DLD1 (cell line): ENCODE data around the gene C1QTNF3.
"Not testable (repeated sequence)": the region's sequence is repeated elsewhere in the genome, so short reads cannot be mapped to it uniquely, and the experiment has no call there.

Experiments used
- in situ Hi-C: cut with HindIII; loops from 2 replicates; pipeline ENCODE4 v1.10.0; 2017; ENCODE audit warnings: low sequenced_read_pairs

Gene C1QTNF3

DNA sequence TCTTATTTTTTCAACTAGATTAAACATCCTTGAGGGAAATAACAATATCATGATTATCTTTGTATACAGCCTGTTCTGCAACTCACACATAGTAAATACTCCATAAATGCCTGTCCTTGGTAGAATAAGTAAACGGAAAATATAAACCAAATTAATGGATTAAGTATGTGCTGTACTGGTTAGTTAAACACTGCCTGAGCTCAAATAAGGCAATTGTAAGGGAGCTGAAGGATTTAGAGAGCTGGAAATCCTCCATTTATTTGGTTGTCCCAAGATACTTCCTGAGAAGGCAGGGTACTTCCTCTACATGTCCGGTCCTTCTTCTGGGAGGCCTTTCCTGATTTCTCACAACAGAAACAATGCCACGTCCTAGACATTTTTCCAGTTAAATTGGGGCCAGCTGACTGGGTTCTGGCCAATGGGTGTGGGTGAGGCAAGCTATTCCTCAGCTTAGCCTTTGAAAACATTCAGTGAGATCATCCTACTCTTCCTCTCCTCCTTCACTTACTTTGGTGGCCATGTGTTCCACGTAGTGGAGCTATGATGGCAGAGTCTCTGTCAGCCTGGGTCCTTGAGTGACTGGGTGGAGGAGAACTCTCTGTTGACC lies 8.5 kb upstream of the C1QTNF3 start:
- in situ Hi-C loops = no loop called here

DNA sequence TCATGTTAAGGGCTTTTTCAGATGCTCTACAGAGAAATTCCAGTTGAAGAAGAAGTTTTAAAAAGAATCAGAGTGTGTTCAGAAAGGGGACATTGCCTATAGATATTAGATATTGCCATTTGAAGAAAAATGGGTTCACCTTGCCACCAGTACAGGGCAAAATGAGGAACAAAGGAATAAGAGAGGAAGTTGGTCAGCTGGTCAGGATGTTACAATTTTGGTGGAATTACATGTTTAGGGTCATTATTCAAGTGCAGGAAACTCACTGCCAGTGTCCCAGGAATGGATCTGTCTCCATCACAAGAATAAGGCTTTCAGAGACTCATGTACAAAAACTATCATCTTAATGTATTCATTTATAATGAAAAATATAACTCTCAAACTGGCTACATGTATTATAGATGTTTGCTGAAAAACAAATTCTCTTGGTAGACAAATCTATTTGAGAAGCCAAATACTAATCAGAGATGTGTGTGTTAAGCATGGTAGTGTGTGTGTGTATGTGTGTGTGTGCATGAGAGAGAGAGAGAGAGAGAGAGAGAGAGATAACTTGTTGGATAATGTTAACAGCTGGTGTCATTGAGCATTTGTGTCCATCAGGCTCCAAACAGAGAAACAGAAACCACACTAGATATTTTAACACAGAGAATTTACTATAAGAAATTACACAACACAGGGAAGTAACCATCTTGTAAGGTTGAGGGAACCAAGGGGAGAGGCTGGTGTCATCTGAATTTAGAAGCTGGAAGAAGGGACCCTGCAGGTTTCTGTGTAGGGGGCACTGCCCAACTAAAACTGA lies 5.0 kb upstream of the C1QTNF3 start:
- in situ Hi-C loops = no loop called here

- in situ Hi-C loops = no loop called here
Observed at GRCh38 chr5:34047143-34047542, 4.1 kb upstream of the C1QTNF3 start.

- in situ Hi-C loops = no loop called here
Observed at GRCh38 chr5:34045996-34046395, 3.0 kb upstream of the C1QTNF3 start.

- in situ Hi-C loops = no loop called here
Observed at GRCh38 chr5:34045023-34045422, 2.0 kb upstream of the C1QTNF3 start.

GRCh38 chr5:34042321-34042720 lies 692 bp downstream of the C1QTNF3 start:
- in situ Hi-C loops = no loop called here

GRCh38 chr5:34041247-34041972 lies 1.6 kb downstream of the C1QTNF3 start:
- in situ Hi-C loops = no loop called here

GRCh38 chr5:34040472-34040871 lies 2.5 kb downstream of the C1QTNF3 start:
- in situ Hi-C loops = no loop called here

GRCh38 chr5:34039398-34040157 lies 3.4 kb downstream of the C1QTNF3 start:
- in situ Hi-C loops = no loop called here

GRCh38 chr5:34038838-34039237 lies 4.2 kb downstream of the C1QTNF3 start:
- in situ Hi-C loops = no loop called here

DNA sequence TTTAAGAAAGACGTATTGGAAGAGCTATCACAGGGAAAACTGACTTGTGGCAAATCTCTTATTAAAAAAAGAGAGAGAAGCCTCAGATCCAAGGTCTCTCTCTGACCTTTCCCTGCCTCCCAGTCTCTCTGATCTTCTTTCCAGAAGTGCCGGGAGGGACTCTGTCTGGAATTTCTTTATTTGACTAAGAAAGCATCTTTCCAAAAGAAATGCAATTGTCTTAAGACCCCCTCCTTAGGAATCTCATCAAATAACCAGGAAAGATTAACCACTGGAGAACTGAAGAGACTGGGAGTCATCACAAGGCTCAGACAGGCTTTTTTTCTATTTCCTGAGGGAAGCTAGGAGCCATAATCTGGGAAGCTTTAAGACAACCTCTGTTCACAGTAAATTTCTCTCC lies 4.6 kb downstream of the C1QTNF3 start:
- in situ Hi-C loops = no loop called here

DNA sequence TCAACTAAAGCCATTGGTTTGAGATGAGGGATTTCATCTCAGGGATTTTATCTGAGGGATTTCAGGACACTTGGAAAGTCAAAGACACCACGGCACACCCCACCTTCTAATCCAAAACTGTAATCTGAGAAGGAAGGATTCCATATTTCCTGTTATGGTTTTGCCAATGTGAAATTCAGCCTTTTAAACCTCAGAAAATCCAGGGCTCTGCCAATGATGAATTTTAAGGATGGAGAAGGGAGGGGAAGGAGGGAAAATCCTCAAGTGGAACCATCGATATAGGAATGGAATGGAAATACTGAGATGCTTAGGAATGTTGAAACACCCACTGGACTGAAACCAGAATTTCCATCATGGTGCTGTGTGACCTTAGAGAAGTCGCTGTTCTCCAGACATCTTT lies 5.3 kb downstream of the C1QTNF3 start:
- in situ Hi-C loops = no loop called here

DNA sequence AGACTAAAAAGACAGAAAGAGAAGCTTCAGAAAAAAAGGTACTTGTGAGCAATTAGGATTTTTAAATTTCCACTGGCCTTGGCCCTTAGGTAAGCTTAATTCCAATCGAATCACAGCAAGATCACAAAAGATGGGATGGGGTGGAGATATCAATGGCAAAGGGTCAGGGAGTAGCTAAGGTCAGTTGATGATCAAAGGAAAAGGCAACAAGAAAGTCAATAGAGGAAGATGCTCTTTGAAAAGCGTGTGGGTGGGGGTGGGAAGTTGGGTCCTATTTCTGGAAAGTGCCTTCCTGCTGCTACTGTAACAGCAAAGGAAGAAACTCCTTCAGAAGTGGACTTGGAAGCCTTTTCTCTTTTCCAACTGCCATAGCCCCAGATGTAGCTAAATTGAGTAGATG lies 7.3 kb downstream of the C1QTNF3 start:
- in situ Hi-C loops = no loop called here

GRCh38 chr5:34034534-34035327 lies 8.3 kb downstream of the C1QTNF3 start:
- in situ Hi-C loops = no loop called here

DNA sequence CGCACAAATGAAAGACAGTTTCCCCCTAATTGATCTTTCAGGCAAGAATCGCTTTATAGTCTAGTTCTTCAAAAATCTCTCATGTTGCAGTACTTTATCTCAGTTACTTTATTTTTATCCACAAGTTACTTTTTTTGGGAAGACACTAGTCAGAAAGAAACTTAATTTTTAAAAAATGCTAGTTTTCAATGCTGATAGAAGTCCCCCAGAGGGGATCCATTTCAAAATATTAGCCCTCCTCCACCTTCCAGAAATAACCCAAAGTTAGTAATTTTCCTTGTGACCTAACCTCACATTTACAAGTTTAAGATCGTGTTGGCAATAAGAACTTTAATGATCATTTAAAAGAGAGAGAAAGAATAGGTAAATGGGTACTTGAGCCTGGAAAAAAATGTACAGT lies 11.0 kb downstream of the C1QTNF3 start:
- in situ Hi-C loops = no loop called here

DNA sequence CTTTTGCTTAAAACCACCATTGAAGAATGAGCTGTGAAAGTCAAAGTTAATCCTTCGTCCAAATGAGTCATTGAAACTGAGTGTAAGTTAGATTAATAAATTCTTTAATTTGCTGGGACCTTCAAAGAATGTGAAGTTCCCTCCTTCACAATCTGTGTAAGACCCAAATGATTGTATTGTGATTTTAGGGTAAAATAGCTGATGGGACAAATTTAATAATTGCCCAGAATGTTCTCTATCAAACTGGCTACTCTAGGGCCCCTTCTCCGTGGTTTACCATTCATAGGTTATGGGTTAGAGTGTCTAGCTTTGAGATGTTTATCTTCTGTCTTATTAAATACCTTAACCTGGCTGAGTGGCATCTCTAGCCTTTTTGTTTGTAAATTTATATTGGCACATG lies 11.9 kb downstream of the C1QTNF3 start:
- in situ Hi-C loops = no loop called here

DNA sequence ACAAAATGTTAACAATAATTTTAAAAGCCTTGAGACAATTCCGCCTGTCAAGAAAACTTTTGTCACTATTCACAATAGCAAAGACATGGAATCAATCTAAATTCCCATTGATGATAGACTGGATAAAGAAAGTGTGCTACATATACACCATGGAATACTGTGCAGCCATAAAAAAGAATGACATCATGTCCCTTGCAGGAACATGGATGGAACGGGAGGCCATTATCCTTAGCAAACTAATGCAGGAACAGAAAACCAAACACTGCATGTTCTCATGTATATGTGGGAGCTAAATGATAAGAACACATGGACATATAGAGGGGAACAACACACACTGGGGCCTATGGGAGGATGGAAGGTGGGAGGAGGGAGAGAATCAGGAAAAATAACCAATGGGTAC lies 12.4 kb downstream of the C1QTNF3 start:
- in situ Hi-C loops = not testable (repeated sequence)

- in situ Hi-C loops = no loop called here
Observed at GRCh38 chr5:34030048-34030447, 13.0 kb downstream of the C1QTNF3 start.

- in situ Hi-C loops = no loop called here
Observed at GRCh38 chr5:34028349-34028748, 14.7 kb downstream of the C1QTNF3 start.

- in situ Hi-C loops = no loop called here
Observed at GRCh38 chr5:34026089-34026761, 16.8 kb downstream of the C1QTNF3 start.
